NT2/D1 (cell line): Measurements from ENCODE around the gene MYL4.

Experiments used
- DNase-seq: peaks from one replicate; pipeline ENCODE4 v3.0.0-alpha.2; 2011; ENCODE audit warnings: low read depth, low spot score
- H3K27me3 ChIP-seq: 2 replicates; pipeline ENCODE4 v1.6.0; 2011; ENCODE audit warnings: mild to moderate bottlenecking; ENCODE audit not compliant: insufficient read length, insufficient read depth
- H3K36me3 ChIP-seq: 2 replicates; pipeline ENCODE4 v1.6.1; 2011; ENCODE audit warnings: mild to moderate bottlenecking, low read length, mixed read lengths; ENCODE audit not compliant: insufficient read depth, insufficient read length
- H3K4me1 ChIP-seq: 2 replicates; pipeline ENCODE4 v1.5.1; 2011; ENCODE audit not compliant: insufficient read depth, insufficient read length
- H3K4me3 ChIP-seq: 2 replicates; pipeline ENCODE4 v1.5.1; 2011; ENCODE audit warnings: low read depth; ENCODE audit not compliant: insufficient read length
- H3K9ac ChIP-seq: 2 replicates; pipeline ENCODE4 v1.6.0; 2011; ENCODE audit warnings: low read depth; ENCODE audit not compliant: insufficient read length
- H3K9me3 ChIP-seq: 2 replicates; pipeline ENCODE4 v1.5.1; 2011; ENCODE audit warnings: mild to moderate bottlenecking, low read length; ENCODE audit not compliant: insufficient read depth
- SUZ12 ChIP-seq: IDR thresholded peaks from 2 replicates; pipeline ENCODE4 v1.6.1; 2011; ENCODE audit not compliant: insufficient read length, insufficient read depth; ENCODE audit errors: extremely low read depth
- YY1 ChIP-seq: IDR thresholded peaks from 2 replicates; pipeline ENCODE4 v1.6.1; 2011; ENCODE audit not compliant: insufficient read length, insufficient read depth
- ZNF274 ChIP-seq: IDR thresholded peaks from 2 replicates; pipeline ENCODE4 v1.6.1; 2011; ENCODE audit warnings: mild to moderate bottlenecking, low read depth, low read length

The MYL4 gene

DNA sequence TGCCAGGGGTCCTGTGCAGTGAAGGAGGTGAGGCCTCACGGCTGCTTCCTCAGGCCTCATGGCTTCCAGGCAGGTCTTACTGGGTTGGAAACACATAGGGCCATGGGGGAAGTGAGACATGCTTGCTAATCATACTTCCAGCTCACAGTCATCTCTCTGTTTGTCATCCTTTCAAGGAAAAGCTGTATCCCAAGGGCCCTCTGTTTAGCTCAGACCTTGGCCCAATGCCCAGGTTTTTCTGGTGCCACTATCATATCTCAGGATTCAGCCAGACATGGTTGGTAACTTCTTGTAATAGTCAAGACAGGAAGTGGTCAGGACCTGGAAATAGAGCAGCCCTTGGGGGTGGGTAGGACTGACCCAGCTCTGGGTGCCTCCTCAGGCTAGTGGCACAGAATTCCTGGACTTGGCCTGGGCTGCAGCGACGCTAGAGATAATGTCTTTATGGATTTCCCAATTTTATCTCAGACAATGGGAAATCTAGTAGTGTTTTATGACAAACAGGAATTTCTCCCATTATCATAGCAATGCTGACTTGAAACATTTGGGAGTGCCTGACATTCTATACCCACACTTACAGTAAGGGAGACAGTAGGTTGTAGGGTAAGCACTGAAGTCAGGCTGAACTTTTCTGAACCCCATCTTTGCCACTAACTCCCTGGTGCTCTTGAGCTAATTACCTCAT is 31.0 kb downstream of the MYL4 start:
- TF ChIP-seq YY1 (no peak), SUZ12 (no peak), ZNF274 (no peak)
- Histone ChIP-seq H3K4me1 (no peaks in the 10 kb centered on the region), H3K4me3 (no peak overlapping the region), H3K36me3 (no peaks in the 10 kb centered on the region), H3K9ac (no peak overlapping the region), H3K9me3 (peaks cover 11% of the 10 kb centered on the region; the same call in 1 of the 2 replicates), H3K27me3 (peaks cover 7% of the 10 kb centered on the region)
- DNase-seq: no peak

DNA sequence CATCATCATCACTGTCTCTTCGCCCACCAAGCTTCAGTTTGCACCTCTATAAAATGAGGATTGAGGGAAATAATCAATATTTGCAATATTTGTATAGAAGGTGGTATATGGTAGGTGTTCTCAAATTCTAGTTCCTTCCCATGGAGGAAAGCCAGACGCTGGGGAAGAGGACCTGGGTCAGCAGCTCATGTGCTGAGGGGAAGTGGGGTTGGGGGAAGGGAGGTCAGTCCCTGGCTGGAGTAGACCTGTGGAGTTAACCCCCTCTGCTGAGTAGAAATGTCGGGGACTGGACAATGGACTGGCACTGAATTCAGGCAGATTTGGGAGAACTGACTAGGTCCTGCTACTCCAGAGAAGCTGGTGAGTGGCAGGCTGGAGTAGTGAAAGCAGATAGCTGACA is 31.7 kb downstream of the MYL4 start:
- peaks cover 7% of the 10 kb centered on the region for H3K27me3 ChIP-seq
- H3K36me3 ChIP-seq: no peaks in the 10 kb centered on the region
- H3K9ac ChIP-seq: no peak overlapping the region
- TF ChIP-seq YY1 (no peak), ZNF274 (no peak), SUZ12 (no peak)
- no peak for DNase-seq
- H3K4me3 ChIP-seq: no peak overlapping the region
- H3K4me1 ChIP-seq: no peaks in the 10 kb centered on the region
- H3K9me3 ChIP-seq: peaks cover 11% of the 10 kb centered on the region; the same call in 1 of the 2 replicates

DNA sequence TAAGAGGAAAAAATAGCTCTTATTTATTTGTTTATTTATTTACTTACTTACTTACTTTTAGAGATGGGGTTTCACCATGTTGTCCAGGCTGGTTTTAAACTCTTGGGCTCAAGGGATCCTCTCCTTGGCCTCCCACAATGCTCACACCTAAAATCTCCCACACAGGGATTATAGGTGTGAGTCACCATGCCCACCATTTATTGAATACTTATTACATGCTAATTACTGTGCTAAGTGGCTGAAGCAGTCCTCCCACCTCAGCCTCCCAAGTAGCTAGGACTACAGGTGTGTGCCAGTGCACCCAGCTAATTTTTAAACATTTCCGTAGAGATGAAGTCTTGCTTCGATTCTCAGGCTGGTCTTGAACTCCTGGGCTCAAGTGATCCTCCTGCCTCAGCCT is 33.5 kb downstream of the MYL4 start:
- Histone ChIP-seq H3K36me3 (no peaks in the 10 kb centered on the region), H3K9me3 (peaks cover 3% of the 10 kb centered on the region; the same call in 1 of the 2 replicates), H3K9ac (no peak overlapping the region), H3K4me1 (no peaks in the 10 kb centered on the region), H3K27me3 (peaks cover 7% of the 10 kb centered on the region), H3K4me3 (no peak overlapping the region)
- TF ChIP-seq SUZ12: no peak
- no peak for TF ChIP-seq ZNF274
- no peak for TF ChIP-seq YY1
- no peak for DNase-seq

DNA sequence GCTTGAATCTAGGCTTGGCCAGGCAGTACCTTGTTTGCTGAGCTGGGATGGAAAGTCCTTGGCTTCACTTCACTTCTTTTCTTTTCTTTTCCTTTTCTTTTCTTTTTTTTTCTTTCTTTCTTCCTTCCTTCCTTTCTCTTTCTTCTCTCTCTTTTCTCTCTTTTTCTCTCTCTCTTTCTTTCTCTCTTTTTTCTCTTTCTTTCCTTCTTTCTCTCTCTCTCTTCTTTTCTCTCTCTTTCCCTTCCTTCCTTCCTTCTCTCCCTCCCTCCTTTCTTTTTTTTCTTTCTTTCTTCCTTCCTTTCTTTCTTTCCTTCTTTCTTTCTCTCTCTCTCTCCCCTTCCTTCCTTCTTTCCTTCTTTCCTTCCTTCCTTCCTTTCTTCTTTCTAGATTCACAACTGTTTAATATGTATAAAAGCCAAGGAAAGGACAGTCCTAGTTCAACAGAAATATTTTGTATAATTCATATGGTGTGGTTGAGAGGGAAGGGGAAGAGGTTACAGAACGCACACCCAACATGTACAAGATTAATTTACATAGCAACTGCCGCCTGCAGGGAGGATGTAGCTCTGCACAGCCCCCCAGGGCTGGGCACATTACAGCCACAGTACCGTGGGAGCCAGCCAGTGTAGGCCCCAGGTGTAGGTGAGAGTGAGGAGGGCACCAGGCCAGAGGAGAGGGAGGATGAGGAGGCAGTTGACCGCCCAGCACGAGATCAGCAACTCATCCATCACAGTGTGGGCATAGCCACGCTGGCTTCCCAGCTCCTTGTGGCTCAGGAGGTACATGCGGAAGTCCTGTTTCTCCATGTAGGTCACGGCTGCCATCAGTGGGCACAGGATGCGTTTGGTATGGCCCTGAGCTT is 34.8 kb downstream of the MYL4 start:
- H3K4me1 ChIP-seq: no peaks in the 10 kb centered on the region
- no peaks in the 10 kb centered on the region for H3K9me3 ChIP-seq
- no peaks in the 10 kb centered on the region for H3K36me3 ChIP-seq
- DNase-seq: no peak
- no peak overlapping the region for H3K4me3 ChIP-seq
- TF ChIP-seq YY1: no peak
- TF ChIP-seq ZNF274: no peak
- TF ChIP-seq SUZ12: no peak
- no peak overlapping the region for H3K9ac ChIP-seq
- peaks cover 7% of the 10 kb centered on the region for H3K27me3 ChIP-seq

DNA sequence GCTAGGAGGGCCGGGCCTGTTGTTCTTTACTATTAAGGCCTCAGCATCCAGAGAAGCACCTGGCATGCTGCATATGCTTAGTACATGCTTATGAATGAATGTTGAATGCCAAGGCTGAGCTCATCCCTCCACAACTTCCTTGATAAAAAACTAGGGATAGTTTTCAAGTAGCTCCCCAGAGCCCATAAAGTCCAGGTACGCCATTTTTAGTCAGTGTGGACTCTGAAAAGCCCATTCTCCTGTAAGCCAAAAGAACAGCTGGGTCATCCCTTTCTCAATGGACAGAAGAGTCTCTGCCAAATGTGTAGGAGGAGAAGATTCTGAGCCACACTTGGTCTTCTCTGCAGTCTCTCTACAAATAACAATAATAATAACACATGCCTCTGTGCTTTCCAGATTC is 35.5 kb downstream of the MYL4 start:
- no peaks in the 10 kb centered on the region for H3K36me3 ChIP-seq
- peaks cover 7% of the 10 kb centered on the region for H3K27me3 ChIP-seq
- TF ChIP-seq SUZ12 (no peak), ZNF274 (no peak), YY1 (no peak)
- H3K4me1 ChIP-seq: no peaks in the 10 kb centered on the region
- H3K9ac ChIP-seq: no peak overlapping the region
- no peak overlapping the region for H3K4me3 ChIP-seq
- H3K9me3 ChIP-seq: no peaks in the 10 kb centered on the region
- DNase-seq: no peak

DNA sequence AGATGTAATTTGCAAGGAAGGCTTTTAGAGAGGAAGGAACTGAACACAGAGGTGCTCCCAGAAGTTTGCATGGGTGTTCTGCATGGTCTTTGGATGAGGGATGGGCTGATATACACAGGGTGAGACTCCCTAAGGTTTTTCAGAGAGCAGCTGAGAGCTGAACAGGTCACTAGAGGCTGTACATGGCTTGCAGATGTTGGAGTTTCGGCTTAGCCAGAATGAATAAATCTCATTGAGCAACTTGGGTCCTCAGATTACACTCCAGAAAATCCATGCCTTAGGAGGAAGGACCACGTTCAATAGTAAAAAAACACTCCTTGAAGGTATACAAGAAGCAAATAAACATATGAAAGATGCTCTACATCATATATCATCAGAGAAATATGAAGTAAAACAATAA is 37.0 kb downstream of the MYL4 start:
- no peaks in the 10 kb centered on the region for H3K9me3 ChIP-seq
- no peaks in the 10 kb centered on the region for H3K4me1 ChIP-seq
- DNase-seq: no peak
- TF ChIP-seq SUZ12 (no peak), YY1 (no peak), ZNF274 (no peak)
- H3K9ac ChIP-seq: no peak overlapping the region
- H3K36me3 ChIP-seq: no peaks in the 10 kb centered on the region
- H3K4me3 ChIP-seq: no peak overlapping the region
- peaks cover 7% of the 10 kb centered on the region for H3K27me3 ChIP-seq

DNA sequence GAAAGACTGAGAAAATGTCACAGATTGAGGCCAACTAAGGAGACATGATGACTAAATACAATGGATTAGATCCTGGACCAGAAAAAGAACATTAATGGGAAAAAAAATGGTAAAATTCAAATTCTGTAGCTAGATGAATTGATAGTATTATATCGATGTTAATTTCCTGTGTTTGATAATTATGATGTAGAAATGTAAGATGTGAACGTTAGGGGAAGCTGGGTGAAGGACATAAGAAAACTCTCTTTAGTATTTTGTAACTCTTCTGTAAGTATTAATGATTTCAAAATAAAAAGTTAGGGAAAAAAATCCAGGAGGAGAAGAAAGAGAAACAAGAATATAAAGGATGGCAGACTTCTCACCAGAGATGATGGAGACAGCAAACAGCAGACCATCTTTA is 41.7 kb downstream of the MYL4 start:
- no peak for DNase-seq
- TF ChIP-seq ZNF274 (no peak), YY1 (no peak), SUZ12 (no peak)
- Histone ChIP-seq H3K4me3 (no peak overlapping the region), H3K4me1 (peaks cover 8% of the 10 kb centered on the region), H3K27me3 (peaks cover 18% of the 10 kb centered on the region), H3K9me3 (no peaks in the 10 kb centered on the region), H3K9ac (no peak overlapping the region), H3K36me3 (no peaks in the 10 kb centered on the region)
